Endothelial cell of umbilical vein (primary cell): ENCODE results near the gene FRRS1L. TPM values are rescaled to one million over a fixed set of nuclear protein-coding genes. Genes with fewer than 3 reads are reported as not detected.
A peak's percentile ranks its signal among the peaks of the same experiment; 100 is the strongest.

Source experiments
- BruUV-seq: library from RNA; stranded (reverse); fragments of 400-500 nt; replicated peaks from 2 replicates; lab custom pipeline; 2021; lab: Mats Ljungman, UMichigan
- CTCF ChIA-PET: fragments of 300-600, 350-600 bp; sonication (Branson Sonifier 250); formaldehyde crosslinking; loops from one replicate; lab custom pipeline; 2021; ENCODE audit warnings: antibody characterized with exemption, inconsistent platforms; lab: Charles Lee
- POLR2A ChIA-PET: fragments of 300-600, 350-600 bp; sonication (Branson Sonifier 250); formaldehyde crosslinking; loops from one replicate; lab custom pipeline; 2021; ENCODE audit warnings: antibody characterized with exemption, inconsistent platforms; lab: Charles Lee
- DNase-seq: peaks from one replicate; pipeline ENCODE4 v3.0.0-alpha.2; 2011; ENCODE audit warnings: low read depth, low spot score
- FAIRE-seq: peaks from 2 replicates; lab custom pipeline; 2011; peaks lifted over from hg19 to GRCh38; lab: Jason Lieb, UNC
- H2AFZ ChIP-seq: 2 replicates; pipeline ENCODE4 v1.6.0; 2012; ENCODE audit warnings: low read depth, low read length, control low read depth, inconsistent platforms
- H3K27ac ChIP-seq: 2 replicates; pipeline ENCODE4 v1.5.1; 2011; ENCODE audit warnings: low read depth, mild to moderate bottlenecking, control low read depth, low read length, moderate library complexity; ENCODE audit not compliant: insufficient read depth
- H3K27me3 ChIP-seq, 2 experiments: 2 replicates each; pipeline versions ENCODE4 v1.6.0 to v1.6.1; 2011; ENCODE audit warnings: low read length in 2 of 2, mixed read lengths in 1 of 2; ENCODE audit not compliant: control insufficient read depth in 2 of 2, insufficient read depth in 2 of 2
- H3K36me3 ChIP-seq, 2 experiments: 2 replicates in 1 of 2; 3 replicates in 1 of 2; pipeline ENCODE4 v1.5.1; 2011; ENCODE audit warnings: low read length in 2 of 2, mild to moderate bottlenecking in 1 of 2, moderate library complexity in 1 of 2; ENCODE audit not compliant: control insufficient read depth in 2 of 2, insufficient read depth in 2 of 2; ENCODE audit errors: extremely low read depth in 1 of 2
- H3K4me1 ChIP-seq: 3 replicates; pipeline ENCODE4 v1.5.1; 2011; ENCODE audit warnings: mild to moderate bottlenecking, low read length; ENCODE audit not compliant: control insufficient read depth, insufficient read depth; ENCODE audit errors: extremely low read depth
- H3K4me2 ChIP-seq: 2 replicates; pipeline ENCODE4 v1.6.1; 2011; ENCODE audit warnings: low read length, control low read depth, mixed read lengths; ENCODE audit not compliant: insufficient read depth
- H3K4me3 ChIP-seq, 3 experiments: fragments of 200-600 bp in 1 of 3; sonication (generic), shearing (Covaris generic) in 1 of 3; replicated peaks in 1 of 3; 2 replicates each; pipeline ENCODE4 v1.5.1; 2011 to 2016; ENCODE audit warnings: control low read depth in 3 of 3, low read length in 3 of 3, mild to moderate bottlenecking in 2 of 3, inconsistent platforms in 1 of 3, low read depth in 1 of 3, moderate library complexity in 1 of 3; ENCODE audit not compliant: insufficient read depth in 1 of 3
- H3K79me2 ChIP-seq: 2 replicates; pipeline ENCODE4 v1.6.0; 2012; ENCODE audit warnings: low read length, inconsistent platforms; ENCODE audit not compliant: control insufficient read depth, insufficient read depth
- H3K9ac ChIP-seq: replicated peaks from 2 replicates; pipeline ENCODE3; 2011; ENCODE audit warnings: low read length, control low read depth; ENCODE audit not compliant: insufficient read depth; ENCODE audit errors: extremely low read depth
- H3K9me1 ChIP-seq: replicated peaks from 3 replicates; pipeline ENCODE4 v1.6.0; 2011; ENCODE audit warnings: mild to moderate bottlenecking, low read length; ENCODE audit not compliant: control insufficient read depth, insufficient read depth; ENCODE audit errors: extremely low read depth
- H3K9me3 ChIP-seq: replicated peaks from 2 replicates; pipeline ENCODE4 v1.5.1; 2012; ENCODE audit warnings: low read length, inconsistent platforms; ENCODE audit not compliant: control insufficient read depth, insufficient read depth
- H4K20me1 ChIP-seq: replicated peaks from 2 replicates; pipeline ENCODE3; 2011; ENCODE audit warnings: mild to moderate bottlenecking, low read length; ENCODE audit not compliant: control insufficient read depth, insufficient read depth; ENCODE audit errors: extremely low read depth
- JUN ChIP-seq: IDR thresholded peaks from 2 replicates; pipeline ENCODE4 v1.6.1; 2011; ENCODE audit warnings: borderline replicate concordance, low read depth; ENCODE audit not compliant: insufficient read length, insufficient read depth
- POLR2A ChIP-seq: IDR thresholded peaks from 2 replicates; pipeline ENCODE4 v1.6.1; 2012; ENCODE audit warnings: low read depth, mild to moderate bottlenecking, control low read depth, low read length
- dilution Hi-C: fragments of 300-500 bp; cut with MboI; formaldehyde crosslinking; loops from one replicate; pipeline ENCODE4 v1.15.0; 2019; ENCODE audit warnings: low sequenced_read_pairs; ENCODE audit not compliant: extremely low pct_ligation_motif_present
- intact Hi-C: fragments of 100-400 bp; cut with micrococcal nuclease; formaldehyde crosslinking; loops from one replicate; pipeline ENCODE4 v1.10.0; 2022
- polyA plus RNA-seq, 4 experiments: library from polyadenylated mRNA; depleted of rRNA in 3 of 4; stranded (reverse) in 3 of 4; unstranded in 1 of 4; fragments of >200 nt; gene quantifications; 2 replicates each; pipeline versions ENCODE4 v1.2.1 to v1.2.3, GENCODE V29; 2011 to 2012; ENCODE audit warnings: missing spikeins in 1 of 4
- total RNA-seq: library from RNA; stranded (reverse); gene quantifications from 2 replicates; pipeline ENCODE4 v1.2.3, GENCODE V29; 2021
- TF ChIP-seq, protein P1 (sequence below), 2 donors: IDR thresholded peaks; 1 replicate in 1 of 2; 2 replicates in 1 of 2; pipeline ENCODE4 v1.5.1; 2011; ENCODE audit warnings: low read length in 2 of 2, mild to moderate bottlenecking in 2 of 2, moderate library complexity in 2 of 2, control low read depth in 1 of 2, inconsistent platforms in 1 of 2, low read depth in 1 of 2; ENCODE audit not compliant: insufficient read depth in 1 of 2; ENCODE audit errors: extremely low read depth in 1 of 2
- TF ChIP-seq, protein P2 (sequence below): IDR thresholded peaks from 2 replicates; pipeline ENCODE4 v1.6.1; 2011; ENCODE audit not compliant: insufficient read depth, insufficient read length

Gene FRRS1L
- total and polyA plus RNA-seq, 2 donors (not counting 3 experiments of a cell fraction or from before 2014, with no cell fraction given): not detected

DNA sequence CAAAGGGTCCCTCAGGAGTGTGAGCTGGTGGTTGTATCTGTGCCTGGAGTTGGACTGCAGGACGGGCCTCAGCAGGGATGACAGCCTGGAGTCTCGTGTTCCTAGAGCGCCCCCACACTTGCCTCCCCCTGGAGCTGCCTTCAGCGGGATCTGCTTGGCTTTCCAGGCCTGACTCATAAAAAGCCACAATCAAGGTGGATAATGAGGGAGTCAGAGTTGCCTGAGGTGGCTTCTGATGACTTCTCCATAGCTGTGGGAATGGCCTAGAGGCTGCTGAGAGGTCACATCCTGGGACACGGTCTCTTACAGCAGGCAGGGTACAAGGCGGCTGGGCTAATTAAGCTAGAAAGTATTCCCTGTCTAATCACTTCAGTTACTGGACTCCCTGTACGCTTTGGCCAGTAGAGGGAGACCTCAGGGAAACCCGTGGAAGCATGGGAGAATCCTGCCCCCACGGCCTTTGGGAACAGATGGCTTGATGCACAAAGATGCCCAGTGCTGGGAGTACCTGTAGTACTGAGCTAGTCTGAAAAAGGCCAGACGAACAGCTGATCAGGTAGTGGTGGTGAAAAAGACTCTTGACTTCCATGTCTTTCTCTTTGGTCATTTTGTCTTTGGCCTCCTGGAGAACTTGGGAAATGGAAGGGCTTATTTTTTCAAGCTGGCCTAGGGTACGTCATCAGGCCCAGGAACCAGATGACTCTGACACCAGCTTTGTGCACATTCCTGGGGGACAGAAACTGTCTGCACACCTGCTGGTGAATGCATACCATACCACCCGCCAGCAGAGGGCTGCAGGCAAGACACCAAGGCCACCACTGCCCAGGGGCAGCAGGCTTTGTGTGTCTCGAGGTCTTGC, 16.1 kb upstream of the FRRS1L start:
- no peak for TF ChIP-seq POLR2A
- TF ChIP-seq, protein P1, sequence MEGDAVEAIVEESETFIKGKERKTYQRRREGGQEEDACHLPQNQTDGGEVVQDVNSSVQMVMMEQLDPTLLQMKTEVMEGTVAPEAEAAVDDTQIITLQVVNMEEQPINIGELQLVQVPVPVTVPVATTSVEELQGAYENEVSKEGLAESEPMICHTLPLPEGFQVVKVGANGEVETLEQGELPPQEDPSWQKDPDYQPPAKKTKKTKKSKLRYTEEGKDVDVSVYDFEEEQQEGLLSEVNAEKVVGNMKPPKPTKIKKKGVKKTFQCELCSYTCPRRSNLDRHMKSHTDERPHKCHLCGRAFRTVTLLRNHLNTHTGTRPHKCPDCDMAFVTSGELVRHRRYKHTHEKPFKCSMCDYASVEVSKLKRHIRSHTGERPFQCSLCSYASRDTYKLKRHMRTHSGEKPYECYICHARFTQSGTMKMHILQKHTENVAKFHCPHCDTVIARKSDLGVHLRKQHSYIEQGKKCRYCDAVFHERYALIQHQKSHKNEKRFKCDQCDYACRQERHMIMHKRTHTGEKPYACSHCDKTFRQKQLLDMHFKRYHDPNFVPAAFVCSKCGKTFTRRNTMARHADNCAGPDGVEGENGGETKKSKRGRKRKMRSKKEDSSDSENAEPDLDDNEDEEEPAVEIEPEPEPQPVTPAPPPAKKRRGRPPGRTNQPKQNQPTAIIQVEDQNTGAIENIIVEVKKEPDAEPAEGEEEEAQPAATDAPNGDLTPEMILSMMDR (IDR thresholded peaks at IDR 0.05; ENCODE audit: extremely low read depth in 1 of 2, insufficient read depth in 1 of 2, low read depth in 1 of 2, low read length in 2 of 2): peak; percentile 37 to 44
- TF ChIP-seq, protein P2, sequence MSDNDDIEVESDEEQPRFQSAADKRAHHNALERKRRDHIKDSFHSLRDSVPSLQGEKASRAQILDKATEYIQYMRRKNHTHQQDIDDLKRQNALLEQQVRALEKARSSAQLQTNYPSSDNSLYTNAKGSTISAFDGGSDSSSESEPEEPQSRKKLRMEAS: no peak
- no peaks in the 10 kb centered on the region for H4K20me1 ChIP-seq
- no peaks in the 10 kb centered on the region for H3K9me1 ChIP-seq
- intact Hi-C loops: loop anchor here (1.0 to 5.0 kb wide), 4 partner anchors 69 to 286 kb away; partner anchors contain the start of gene EPB41L4B
- CTCF ChIA-PET: interaction anchor here (0.5 to 3.2 kb wide), 26 partner anchors 9 to 1718 kb away, joined by 3 to 18 read pairs (median 4); no protein-coding TSS in a partner anchor
- DNase-seq (peak; percentile 29), FAIRE-seq (peak; percentile 46)
- H3K4me1 ChIP-seq: no peaks in the 10 kb centered on the region
- no peak overlapping the region for H3K27ac ChIP-seq
- dilution Hi-C loops: no loop called here
- H3K9ac ChIP-seq: no peak overlapping the region
- H3K27me3 ChIP-seq: peaks cover 2 to 3% of the 10 kb centered on the region in 2 experiments
- POLR2A ChIA-PET: no interaction called here
- H3K4me2 ChIP-seq: no peak overlapping the region
- H2AFZ ChIP-seq: no peak overlapping the region
- no TSS peak for BruUV-seq
- H3K9me3 ChIP-seq: no peaks in the 10 kb centered on the region
- no peaks in the 10 kb centered on the region for H3K36me3 ChIP-seq
- no peak overlapping the region for H3K4me3 ChIP-seq
- no peaks in the 10 kb centered on the region for H3K79me2 ChIP-seq

DNA sequence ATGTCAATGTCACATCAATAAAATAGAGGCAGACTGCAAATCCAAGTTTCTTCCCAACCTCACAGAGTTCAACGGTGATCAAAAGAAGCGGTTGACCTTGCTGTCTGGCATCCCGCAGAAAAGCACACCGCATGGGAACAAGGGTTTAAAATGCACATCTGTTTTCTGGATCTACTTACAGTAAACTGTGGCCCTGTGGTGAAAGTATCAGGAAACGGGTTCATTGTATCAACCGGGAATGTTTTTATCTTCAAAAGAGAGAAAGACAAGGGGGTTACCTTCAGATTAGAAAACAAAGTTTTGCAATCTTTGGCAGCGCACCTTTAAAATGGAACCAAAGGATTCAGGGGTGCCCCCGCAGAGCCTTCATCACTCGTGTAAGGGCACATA, 15.5 kb upstream of the FRRS1L start:
- H3K79me2 ChIP-seq: no peaks in the 10 kb centered on the region
- no peak overlapping the region for H3K9ac ChIP-seq
- peaks cover 2 to 3% of the 10 kb centered on the region in 2 experiments for H3K27me3 ChIP-seq
- H3K4me2 ChIP-seq: no peak overlapping the region
- no peak for TF ChIP-seq JUN
- TF ChIP-seq, protein P1 (IDR thresholded peaks at IDR 0.05; ENCODE audit: extremely low read depth in 1 of 2, insufficient read depth in 1 of 2, low read depth in 1 of 2, low read length in 2 of 2): no peak
- no peak for TF ChIP-seq POLR2A
- TF ChIP-seq, protein P2: no peak
- H3K36me3 ChIP-seq: no peaks in the 10 kb centered on the region
- no peaks in the 10 kb centered on the region for H3K9me3 ChIP-seq
- POLR2A ChIA-PET: no interaction called here
- no peaks in the 10 kb centered on the region for H4K20me1 ChIP-seq
- DNase-seq: no peak
- no peak overlapping the region for H2AFZ ChIP-seq
- no peaks in the 10 kb centered on the region for H3K4me1 ChIP-seq
- H3K4me3 ChIP-seq: no peak overlapping the region
- H3K27ac ChIP-seq: no peak overlapping the region
- BruUV-seq: no TSS peak
- CTCF ChIA-PET: interaction anchor here (0.5 to 3.2 kb wide), 23 partner anchors 10 to 287 kb away, joined by 3 to 18 read pairs (median 4); no protein-coding TSS in a partner anchor
- no peaks in the 10 kb centered on the region for H3K9me1 ChIP-seq
- FAIRE-seq: no peak
- intact Hi-C loops: loop anchor here (2.0 to 5.0 kb wide), 2 partner anchors 70 to 286 kb away; no protein-coding TSS in a partner anchor
- dilution Hi-C loops: no loop called here
